AG08396 (cell line): Measurements from ENCODE around the gene TMEM259.

ENCODE experiments used
- DNase-seq: peaks from one replicate; pipeline ENCODE4 v3.0.0; 2012; ENCODE audit warnings: low spot score, mixed read lengths

The TMEM259 gene

DNA sequence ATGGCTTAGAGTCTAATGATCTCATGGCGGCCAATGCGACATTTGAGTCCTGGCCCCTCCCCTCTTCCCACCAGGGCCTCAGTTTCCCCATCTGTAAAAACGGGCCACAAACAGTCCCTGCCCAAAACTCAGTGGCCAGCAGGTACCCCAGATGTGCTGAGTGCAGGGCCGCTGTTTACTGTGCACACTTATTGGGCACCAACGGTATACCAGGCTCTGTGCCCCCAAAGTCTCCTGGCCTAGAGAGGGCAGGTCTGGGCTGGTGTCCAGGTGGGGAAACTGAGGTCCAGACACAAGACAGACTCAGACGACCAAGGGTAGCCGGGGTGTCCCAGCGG is 60.4 kb downstream of the TMEM259 start:
- no peak for DNase-seq

DNA sequence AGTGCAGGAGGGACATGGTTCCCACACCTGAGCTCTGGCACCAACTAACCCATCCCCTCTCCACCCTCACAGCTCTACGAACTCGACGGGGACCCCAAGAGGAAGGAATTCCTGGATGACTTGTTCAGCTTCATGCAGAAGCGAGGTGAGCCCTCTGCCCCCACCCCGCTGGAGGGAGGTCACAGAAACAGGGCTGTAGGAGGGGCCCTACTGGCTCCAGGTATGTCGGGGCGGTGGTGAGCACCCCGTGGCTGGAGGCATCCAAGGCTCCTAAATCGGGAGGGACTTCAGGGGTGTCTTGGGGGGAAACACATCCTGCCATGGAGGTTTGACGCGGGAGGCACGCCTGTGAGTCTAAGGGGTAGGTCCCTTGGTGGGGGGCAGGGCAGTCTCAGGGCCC is 60.9 kb downstream of the TMEM259 start:
- no peak for DNase-seq
